Calu3 (cell line): ENCODE results near the gene POU4F3. TPM values are rescaled to one million over a fixed set of nuclear protein-coding genes. Genes with fewer than 3 reads are reported as not detected.

Experiments
- BruUV-seq: library from RNA; stranded (reverse); fragments of 400-500 nt; replicated peaks from 2 replicates; lab custom pipeline; 2021; lab: Mats Ljungman, UMichigan
- CTCF ChIA-PET: fragments of 300-600 bp; sonication (Branson Sonifier 250); formaldehyde crosslinking; loops from one replicate; lab custom pipeline; 2022; ENCODE audit warnings: antibody characterized with exemption; lab: Charles Lee
- DNase-seq: peaks from one replicate; pipeline ENCODE4 v3.0.0; 2022
- H3K27ac Mint-ChIP-seq: one replicate; pipeline ENCODE4 v1.8.0; 2022; ENCODE audit warnings: mixed read lengths; ENCODE audit not compliant: unreplicated experiment
- H3K27me3 Mint-ChIP-seq: one replicate; pipeline ENCODE4 v1.8.0; 2022; ENCODE audit warnings: mixed read lengths; ENCODE audit not compliant: unreplicated experiment
- H3K36me3 Mint-ChIP-seq: one replicate; pipeline ENCODE4 v1.8.0; 2022; ENCODE audit warnings: mild to moderate bottlenecking, moderate library complexity, mixed read lengths; ENCODE audit not compliant: insufficient read depth, unreplicated experiment
- H3K4me1 Mint-ChIP-seq: one replicate; pipeline ENCODE4 v1.8.0; 2022; ENCODE audit warnings: mild to moderate bottlenecking, low read depth, mixed read lengths; ENCODE audit not compliant: unreplicated experiment
- H3K4me3 Mint-ChIP-seq: one replicate; pipeline ENCODE4 v1.8.0; 2022; ENCODE audit warnings: mild to moderate bottlenecking, low read depth, moderate library complexity, mixed read lengths; ENCODE audit not compliant: unreplicated experiment
- H3K9me3 Mint-ChIP-seq: one replicate; pipeline ENCODE4 v1.8.0; 2022; ENCODE audit warnings: low read depth, mixed read lengths; ENCODE audit not compliant: unreplicated experiment
- CTCF ChIP-seq: fragments of 200-600 bp; IDR thresholded peaks from one replicate; pipeline ENCODE4 v1.8.0; 2022; ENCODE audit warnings: antibody characterized with exemption; ENCODE audit not compliant: unreplicated experiment
- intact Hi-C: fragments of 100-400 bp; cut with micrococcal nuclease; formaldehyde crosslinking; loops from one replicate; pipeline ENCODE4 v1.10.0; 2022; ENCODE audit not compliant: unreplicated experiment
- total RNA-seq: library from RNA; stranded (reverse); gene quantifications from 2 replicates; pipeline ENCODE4 v1.2.3, GENCODE V29; 2022

POU4F3 gene
- total RNA-seq, 1 experiment from 2014 or later = 0.19 TPM

GRCh38 chr5:146345578-146346366 lies 7.1 kb downstream of the POU4F3 start:
- no peak for DNase-seq
- CTCF ChIA-PET = no interaction called here

GRCh38 chr5:146357126-146357525 lies 18.5 kb downstream of the POU4F3 start:
- H3K27ac Mint-ChIP-seq = no peak overlapping the region
- CTCF ChIA-PET = no interaction called here
- intact Hi-C loops = no loop called here
- no peaks in the 10 kb centered on the region for H3K4me1 Mint-ChIP-seq
- DNase-seq = no peak
- no peaks in the 10 kb centered on the region for H3K27me3 Mint-ChIP-seq
- H3K9me3 Mint-ChIP-seq = no peaks in the 10 kb centered on the region
- H3K4me3 Mint-ChIP-seq = no peak overlapping the region
- H3K36me3 Mint-ChIP-seq = no peaks in the 10 kb centered on the region
- no peak for TF ChIP-seq CTCF
- BruUV-seq = no TSS peak

More at GRCh38 chr5:146345578-146346366, 7.1 kb downstream of the POU4F3 start:
- BruUV-seq = no TSS peak
- H3K36me3 Mint-ChIP-seq = no peaks in the 10 kb centered on the region
- no peaks in the 10 kb centered on the region for H3K4me1 Mint-ChIP-seq
- no peaks in the 10 kb centered on the region for H3K9me3 Mint-ChIP-seq
- peaks cover 64% of the 10 kb centered on the region for H3K27me3 Mint-ChIP-seq
- no peak overlapping the region for H3K27ac Mint-ChIP-seq
- H3K4me3 Mint-ChIP-seq = peak overlapping the region; percentile 34
- intact Hi-C loops = no loop called here
- TF ChIP-seq CTCF = no peak

- CTCF ChIA-PET = no interaction called here
- H3K4me1 Mint-ChIP-seq = no peaks in the 10 kb centered on the region
- no TSS peak for BruUV-seq
- no peaks in the 10 kb centered on the region for H3K36me3 Mint-ChIP-seq
- TF ChIP-seq CTCF = no peak
- H3K4me3 Mint-ChIP-seq = no peak overlapping the region
- DNase-seq = no peak
- H3K27me3 Mint-ChIP-seq = no peaks in the 10 kb centered on the region
- no peaks in the 10 kb centered on the region for H3K9me3 Mint-ChIP-seq
- no peak overlapping the region for H3K27ac Mint-ChIP-seq
- intact Hi-C loops = no loop called here
Observed at GRCh38 chr5:146359836-146360235, 21.2 kb downstream of the POU4F3 start.

- no peak for TF ChIP-seq CTCF
- no peaks in the 10 kb centered on the region for H3K27me3 Mint-ChIP-seq
- no peaks in the 10 kb centered on the region for H3K9me3 Mint-ChIP-seq
- intact Hi-C loops = no loop called here
- CTCF ChIA-PET = interaction anchor here (0.5 to 0.6 kb wide), 2 partner anchors 17 to 188 kb away, joined by 3 to 4 read pairs; no protein-coding TSS in a partner anchor
- no peaks in the 10 kb centered on the region for H3K36me3 Mint-ChIP-seq
- no TSS peak for BruUV-seq
- no peak overlapping the region for H3K27ac Mint-ChIP-seq
- no peak for DNase-seq
- H3K4me1 Mint-ChIP-seq = peaks cover 15% of the 10 kb centered on the region
- no peak overlapping the region for H3K4me3 Mint-ChIP-seq
Observed at GRCh38 chr5:146363161-146363874, 24.7 kb downstream of the POU4F3 start.
